ENCODE measurements around the gene TLR2. TPM values are rescaled to one million over a fixed set of nuclear protein-coding genes. Genes with fewer than 3 reads are reported as not detected.

Gene TLR2
- total RNA-seq, 1 donor from 2014 or later, result 14.5 TPM

DNA sequence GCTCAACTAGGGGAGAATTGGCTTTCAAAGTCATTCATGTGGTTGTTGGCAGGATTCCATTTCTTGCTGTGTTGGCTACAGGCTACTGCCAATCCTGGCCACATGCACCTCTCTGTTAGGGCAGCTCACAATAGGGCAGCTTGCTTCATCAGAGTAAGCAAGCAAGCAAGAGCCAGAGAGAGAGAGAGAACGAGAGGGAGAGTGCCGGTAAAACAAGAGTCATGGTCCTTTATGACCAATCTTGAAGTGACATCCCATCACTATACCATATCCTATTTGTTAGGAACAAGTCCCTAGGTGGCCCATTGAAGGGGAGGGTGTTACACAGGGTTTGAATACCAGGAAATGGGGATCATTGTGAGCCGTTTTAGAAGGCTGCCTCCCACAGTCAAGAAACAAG, 33.0 kb upstream of the TLR2 start:
- no peaks in the 10 kb centered on the region for H3K27me3 ChIP-seq
- no peak overlapping the region for H3K4me3 ChIP-seq
- TF ChIP-seq CTCF (IDR thresholded peaks at IDR 0.05) (no peak), POLR2AphosphoS5 (IDR thresholded peaks at IDR 0.05; ENCODE audit: insufficient read depth in 1 of 2, low read depth in 1 of 2) (no peak), POLR2A (IDR thresholded peaks at IDR 0.05) (no peak)
- no peaks in the 10 kb centered on the region for H3K9me3 ChIP-seq
- no peak overlapping the region for H3K27ac ChIP-seq
- intact Hi-C loops (cut with DNase I), result no loop called here
- H3K36me3 ChIP-seq, result no peaks in the 10 kb centered on the region
- DNase-seq (ENCODE audit: extremely low spot score in 2 of 2), result no peak
- H3K4me1 ChIP-seq, result no peaks in the 10 kb centered on the region

DNA sequence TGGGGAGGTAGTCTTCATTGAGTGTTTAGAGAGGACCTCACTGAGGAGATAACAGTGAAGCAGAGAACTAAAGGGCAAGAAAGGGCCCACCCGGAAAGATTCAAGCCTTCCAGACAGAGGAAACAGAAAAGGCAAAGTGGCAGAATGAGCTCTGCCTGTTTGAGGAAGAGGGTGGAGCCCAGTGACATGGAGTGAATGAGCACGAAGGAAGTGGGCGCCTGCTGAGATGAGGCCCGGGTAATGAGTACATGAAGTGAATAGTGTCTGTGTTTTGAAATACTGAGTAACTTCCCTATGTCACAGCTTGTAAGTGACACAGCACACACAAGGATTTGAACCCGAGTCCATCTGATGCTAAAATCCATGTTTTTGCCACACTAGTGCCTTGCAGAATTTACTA, 32.5 kb upstream of the TLR2 start:
- Histone ChIP-seq H3K9me3 (no peaks in the 10 kb centered on the region), H3K36me3 (no peaks in the 10 kb centered on the region), H3K4me1 (peaks cover 4% of the 10 kb centered on the region), H3K27ac (no peak overlapping the region), H3K27me3 (no peaks in the 10 kb centered on the region), H3K4me3 (no peak overlapping the region)
- no peak for DNase-seq (ENCODE audit: extremely low spot score in 2 of 2)
- TF ChIP-seq POLR2AphosphoS5 (IDR thresholded peaks at IDR 0.05; ENCODE audit: insufficient read depth in 1 of 2, low read depth in 1 of 2) (no peak), POLR2A (IDR thresholded peaks at IDR 0.05) (no peak), CTCF (IDR thresholded peaks at IDR 0.05) (no peak)
- intact Hi-C loops (cut with DNase I), result no loop called here

DNA sequence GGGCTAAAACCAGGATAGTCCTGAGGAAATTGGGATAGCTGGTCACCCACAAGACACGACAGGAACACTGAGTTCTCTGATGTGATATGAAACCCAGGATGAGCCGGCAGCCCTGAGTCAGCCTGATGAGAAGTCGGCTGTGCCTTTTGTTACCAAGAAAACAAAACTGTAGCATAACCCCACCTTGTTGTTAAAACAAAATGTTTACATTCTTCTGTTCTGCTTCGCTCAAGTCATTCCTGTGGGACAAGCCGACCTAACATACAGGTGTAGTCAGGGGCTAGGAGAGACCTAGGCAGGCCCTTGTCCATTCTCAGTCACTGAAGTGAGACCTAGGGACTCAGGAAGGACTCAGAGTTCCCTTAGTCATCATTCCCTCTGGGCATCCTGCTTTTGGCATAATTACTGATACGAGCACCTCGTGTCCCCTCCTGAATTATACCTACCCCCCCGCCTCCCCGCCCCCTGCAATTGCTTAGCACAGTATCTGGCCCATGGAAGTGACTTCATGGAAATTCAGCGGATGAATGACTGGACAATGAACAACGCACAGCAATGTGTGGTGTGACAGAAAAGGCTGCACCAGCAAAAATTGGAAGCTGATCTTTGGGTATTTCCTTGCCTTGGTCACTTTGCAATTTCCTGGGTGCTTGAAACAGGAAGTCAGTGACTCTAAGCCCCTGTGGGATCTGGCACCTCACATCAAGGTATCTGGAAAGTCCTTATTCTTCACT, 31.9 kb upstream of the TLR2 start:
- Histone ChIP-seq H3K4me3 (no peak overlapping the region), H3K27ac (no peak overlapping the region), H3K9me3 (no peaks in the 10 kb centered on the region), H3K36me3 (no peaks in the 10 kb centered on the region), H3K27me3 (no peaks in the 10 kb centered on the region), H3K4me1 (peaks cover 5% of the 10 kb centered on the region)
- no peak for DNase-seq (ENCODE audit: extremely low spot score in 2 of 2)
- TF ChIP-seq POLR2A (IDR thresholded peaks at IDR 0.05) (no peak), CTCF (IDR thresholded peaks at IDR 0.05) (no peak), POLR2AphosphoS5 (IDR thresholded peaks at IDR 0.05; ENCODE audit: insufficient read depth in 1 of 2, low read depth in 1 of 2) (no peak)
- intact Hi-C loops (cut with DNase I), result no loop called here

DNA sequence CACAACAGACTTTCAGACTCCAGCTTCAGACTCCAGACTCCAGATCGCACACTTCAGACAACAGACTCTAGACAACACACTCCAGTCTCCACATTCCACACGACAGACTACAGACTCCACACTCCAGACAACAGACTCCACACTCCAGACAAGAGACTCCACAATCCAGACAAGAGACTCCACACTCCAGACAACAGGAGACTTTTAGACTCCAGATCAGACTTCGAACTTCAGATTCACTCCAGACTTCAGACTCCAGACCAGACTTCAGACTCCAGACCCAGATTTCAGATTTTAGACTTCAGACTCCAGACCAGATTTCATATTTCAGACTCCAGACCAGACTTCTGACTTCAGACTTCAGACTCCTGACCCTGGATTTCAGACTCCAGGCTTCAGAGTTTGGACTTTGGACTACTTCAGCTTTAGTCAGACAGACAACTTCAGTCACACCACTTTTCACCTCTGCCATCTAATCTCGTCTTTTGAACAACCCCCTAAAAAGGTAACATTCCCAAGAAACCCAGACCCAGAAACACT, 29.0 kb upstream of the TLR2 start:
- no peaks in the 10 kb centered on the region for H3K27me3 ChIP-seq
- peaks cover 5% of the 10 kb centered on the region for H3K4me1 ChIP-seq
- intact Hi-C loops (cut with DNase I), result no loop called here
- no peaks in the 10 kb centered on the region for H3K36me3 ChIP-seq
- DNase-seq (ENCODE audit: extremely low spot score in 2 of 2), result no peak
- H3K27ac ChIP-seq, result no peak overlapping the region
- TF ChIP-seq POLR2A (IDR thresholded peaks at IDR 0.05), result no peak
- TF ChIP-seq CTCF (IDR thresholded peaks at IDR 0.05), result no peak
- no peak for TF ChIP-seq POLR2AphosphoS5 (IDR thresholded peaks at IDR 0.05; ENCODE audit: insufficient read depth in 1 of 2, low read depth in 1 of 2)
- no peaks in the 10 kb centered on the region for H3K9me3 ChIP-seq
- no peak overlapping the region for H3K4me3 ChIP-seq

DNA sequence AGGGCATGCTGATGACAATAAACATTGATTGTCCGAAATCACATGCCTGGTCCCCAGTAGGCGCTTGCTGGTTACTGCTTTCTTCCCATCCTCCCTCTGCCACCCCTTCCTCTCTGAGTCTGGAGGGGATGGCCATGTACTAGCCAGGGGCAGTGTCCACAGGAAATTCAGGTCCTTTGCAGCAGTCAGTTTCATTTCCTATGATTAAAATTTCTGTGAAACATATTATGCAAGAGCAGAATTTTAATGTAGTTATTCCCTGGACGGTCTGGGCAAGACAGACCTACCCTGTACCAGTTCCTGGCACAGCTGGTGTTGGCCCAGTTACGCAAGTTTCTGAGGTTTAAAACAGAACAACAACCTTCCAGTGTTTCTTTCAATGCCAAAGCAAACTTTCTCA, 28.2 kb upstream of the TLR2 start:
- H3K4me1 ChIP-seq, result peaks cover 5% of the 10 kb centered on the region
- no peaks in the 10 kb centered on the region for H3K9me3 ChIP-seq
- no peak overlapping the region for H3K4me3 ChIP-seq
- peak in 1 of 2 donors; percentile 37 for TF ChIP-seq POLR2AphosphoS5 (IDR thresholded peaks at IDR 0.05; ENCODE audit: insufficient read depth in 1 of 2, low read depth in 1 of 2)
- no peak for TF ChIP-seq POLR2A (IDR thresholded peaks at IDR 0.05)
- no peak for TF ChIP-seq CTCF (IDR thresholded peaks at IDR 0.05)
- intact Hi-C loops (cut with DNase I), result no loop called here
- DNase-seq (ENCODE audit: extremely low spot score in 2 of 2), result no peak
- H3K27ac ChIP-seq, result no peak overlapping the region
- H3K36me3 ChIP-seq, result no peaks in the 10 kb centered on the region
- no peaks in the 10 kb centered on the region for H3K27me3 ChIP-seq

Measured in vagina (tissue), 2 donors.